Duodenal mucosa (tissue), 2 donors: ENCODE data around the gene HYDIN.

Source experiments
- H3K27ac ChIP-seq: one replicate; pipeline ENCODE4 v1.7.0; 2013; ENCODE audit warnings: low read depth, low read length
- H3K27me3 ChIP-seq, 2 donors: one replicate each; pipeline ENCODE4 v1.7.0; 2013; ENCODE audit warnings: low read length in 2 of 2, control low read depth in 1 of 2; ENCODE audit not compliant: insufficient read depth in 2 of 2, control insufficient read depth in 1 of 2
- H3K36me3 ChIP-seq, 2 donors: one replicate each; pipeline ENCODE4 v1.7.0; 2013; ENCODE audit warnings: low read length in 2 of 2, control low read depth in 1 of 2; ENCODE audit not compliant: insufficient read depth in 2 of 2, control insufficient read depth in 1 of 2
- H3K4me1 ChIP-seq, 2 donors: one replicate each; pipeline ENCODE4 v1.7.0; 2013; ENCODE audit warnings: low read length in 2 of 2, control low read depth in 1 of 2; ENCODE audit not compliant: insufficient read depth in 2 of 2, control insufficient read depth in 1 of 2
- H3K4me3 ChIP-seq, 2 donors: one replicate each; pipeline ENCODE4 v1.7.0; 2013; ENCODE audit warnings: low read length in 2 of 2, low read depth in 1 of 2
- H3K9ac ChIP-seq, 2 donors: one replicate each; pipeline ENCODE4 v1.7.0; 2013; ENCODE audit warnings: low read length in 2 of 2, low read depth in 1 of 2
- H3K9me3 ChIP-seq, 2 donors: one replicate each; pipeline ENCODE4 v1.7.0; 2013; ENCODE audit warnings: low read length in 2 of 2, control low read depth in 1 of 2; ENCODE audit not compliant: control insufficient read depth in 1 of 2

Gene HYDIN

GRCh38 chr16:70796301-70796700 is 434.2 kb downstream of the HYDIN start:
- H3K4me1 ChIP-seq, result peaks cover 12 to 22% of the 10 kb centered on the region in 2 donors
- H3K9ac ChIP-seq, result no peak overlapping the region
- H3K27ac ChIP-seq, result no peak overlapping the region
- no peaks in the 10 kb centered on the region for H3K9me3 ChIP-seq
- H3K36me3 ChIP-seq, result no peaks in the 10 kb centered on the region
- H3K4me3 ChIP-seq, result no peak overlapping the region
- H3K27me3 ChIP-seq, result no peaks in the 10 kb centered on the region

GRCh38 chr16:70795296-70795912 is 435.1 kb downstream of the HYDIN start:
- no peaks in the 10 kb centered on the region for H3K27me3 ChIP-seq
- no peak overlapping the region for H3K4me3 ChIP-seq
- no peak overlapping the region for H3K9ac ChIP-seq
- no peaks in the 10 kb centered on the region for H3K9me3 ChIP-seq
- peaks cover 11 to 17% of the 10 kb centered on the region in 2 donors for H3K4me1 ChIP-seq
- no peak overlapping the region for H3K27ac ChIP-seq
- H3K36me3 ChIP-seq, result no peaks in the 10 kb centered on the region

- Histone ChIP-seq H3K36me3 (no peaks in the 10 kb centered on the region), H3K9ac (no peak overlapping the region), H3K27ac (no peak overlapping the region), H3K4me1 (peaks cover under 1 to 3% of the 10 kb centered on the region in 2 donors), H3K9me3 (no peaks in the 10 kb centered on the region), H3K27me3 (no peaks in the 10 kb centered on the region), H3K4me3 (no peak overlapping the region)
These were observed 436.5 kb downstream of the HYDIN start for GRCh38 chr16:70793851-70794502.

- no peaks in the 10 kb centered on the region for H3K9me3 ChIP-seq
- peaks cover 3 to 20% of the 10 kb centered on the region in 2 donors for H3K36me3 ChIP-seq
- H3K4me3 ChIP-seq, result no peak overlapping the region
- H3K27ac ChIP-seq, result no peak overlapping the region
- no peak overlapping the region for H3K9ac ChIP-seq
- no peaks in the 10 kb centered on the region for H3K27me3 ChIP-seq
- no peaks in the 10 kb centered on the region for H3K4me1 ChIP-seq
These were observed 439.7 kb downstream of the HYDIN start for GRCh38 chr16:70790815-70791214.

- H3K36me3 ChIP-seq, result peaks cover 11 to 30% of the 10 kb centered on the region in 2 donors
- no peaks in the 10 kb centered on the region for H3K4me1 ChIP-seq
- no peaks in the 10 kb centered on the region for H3K9me3 ChIP-seq
- no peak overlapping the region for H3K4me3 ChIP-seq
- H3K27ac ChIP-seq, result no peak overlapping the region
- no peaks in the 10 kb centered on the region for H3K27me3 ChIP-seq
- H3K9ac ChIP-seq, result no peak overlapping the region
These were observed 440.7 kb downstream of the HYDIN start for GRCh38 chr16:70789595-70790447.

GRCh38 chr16:70788668-70789594 is 441.6 kb downstream of the HYDIN start:
- Histone ChIP-seq H3K4me3 (no peak overlapping the region), H3K9ac (no peak overlapping the region), H3K27ac (no peak overlapping the region), H3K27me3 (no peaks in the 10 kb centered on the region), H3K36me3 (peaks cover 15 to 39% of the 10 kb centered on the region in 2 donors), H3K4me1 (no peaks in the 10 kb centered on the region), H3K9me3 (no peaks in the 10 kb centered on the region)

GRCh38 chr16:70786020-70786755 is 444.3 kb downstream of the HYDIN start:
- Histone ChIP-seq H3K9ac (no peak overlapping the region), H3K4me3 (no peak overlapping the region), H3K27me3 (no peaks in the 10 kb centered on the region)

GRCh38 chr16:70784692-70785555 is 445.6 kb downstream of the HYDIN start:
- Histone ChIP-seq H3K36me3 (peaks cover 42 to 79% of the 10 kb centered on the region in 2 donors), H3K27ac (no peak overlapping the region), H3K4me1 (no peaks in the 10 kb centered on the region), H3K4me3 (no peak overlapping the region), H3K9ac (no peak overlapping the region), H3K9me3 (no peaks in the 10 kb centered on the region), H3K27me3 (no peaks in the 10 kb centered on the region)

More at GRCh38 chr16:70786020-70786755, 444.3 kb downstream of the HYDIN start:
- no peaks in the 10 kb centered on the region for H3K4me1 ChIP-seq
- no peaks in the 10 kb centered on the region for H3K9me3 ChIP-seq
- H3K36me3 ChIP-seq, result peaks cover 35 to 67% of the 10 kb centered on the region in 2 donors
- no peak overlapping the region for H3K27ac ChIP-seq
